ENCODE results near the gene NFIA.

- TF ChIP-seq POLR2A (IDR thresholded peaks at IDR 0.05; ENCODE audit: low read depth, low read length) (no peak), POU2F2 (IDR thresholded peaks at IDR 0.05; ENCODE audit: low read depth, low read length) (no peak), POLR2AphosphoS5 (IDR thresholded peaks at IDR 0.05; ENCODE audit: low read depth, low read length) (no peak)
These were observed 38.6 kb downstream of the NFIA start for GRCh38 chr1:61120998-61121397.

Data from GM12891 (cell line).